B cell (primary cell): Measurements from ENCODE around the gene CCNO. TPM values are rescaled to one million over a fixed set of nuclear protein-coding genes. Genes with fewer than 3 reads are reported as not detected.

Source experiments
- ATAC-seq: fragments of 200-7000 bp; cut with Tn5 transposase; one replicate; pipeline ENCODE4 v1.10.0; 2021; ENCODE audit warnings: low read depth, mild to moderate bottlenecking, moderate number of reproducible peaks, moderate library complexity
- CTCF ChIA-PET: fragments of 350-600 bp; sonication (Branson Sonifier 250); formaldehyde crosslinking; loops from one replicate; lab custom pipeline; 2021; ENCODE audit warnings: antibody characterized with exemption, inconsistent platforms; lab: Charles Lee
- POLR2A ChIA-PET: fragments of 350-600 bp; sonication (Branson Sonifier 250); formaldehyde crosslinking; loops from one replicate; lab custom pipeline; 2021; ENCODE audit warnings: antibody characterized with exemption; lab: Charles Lee
- DNase-seq: peaks from one replicate; pipeline ENCODE4 v3.0.0; 2013
- H2AFZ ChIP-seq: 2 replicates; pipeline ENCODE4 v1.6.1; 2012; ENCODE audit warnings: mild to moderate bottlenecking, low read depth, low read length; ENCODE audit not compliant: insufficient read depth, poor library complexity, severe bottlenecking
- H3K27ac ChIP-seq, 2 donors: 1 replicate in 1 of 2; 2 replicates in 1 of 2; pipeline ENCODE4 v1.5.1; 2012 to 2013; ENCODE audit warnings: low read length in 2 of 2, mild to moderate bottlenecking in 2 of 2, moderate library complexity in 1 of 2
- H3K27me3 ChIP-seq, 4 experiments: fragments of 200-600 bp in 1 of 4; sonication (generic) in 1 of 4; replicated peaks in 1 of 4; 1 replicate in 2 of 4; 2 replicates in 2 of 4; pipeline versions ENCODE4 v1.6.1 to v1.7.0; 2013 to 2016; ENCODE audit warnings: low read length in 3 of 4, mild to moderate bottlenecking in 2 of 4, mixed read lengths in 1 of 4, moderate library complexity in 1 of 4; ENCODE audit not compliant: insufficient read depth in 4 of 4, control insufficient read depth in 3 of 4; ENCODE audit errors: control extremely low read depth in 1 of 4
- H3K36me3 ChIP-seq, 2 experiments: replicated peaks in 1 of 2; 1 replicate in 1 of 2; 2 replicates in 1 of 2; pipeline versions ENCODE4 v1.6.1 to v1.7.1; 2013; ENCODE audit warnings: low read length in 1 of 2; ENCODE audit not compliant: insufficient read depth in 2 of 2, control insufficient read depth in 1 of 2; ENCODE audit errors: control extremely low read depth in 1 of 2, extremely low read depth in 1 of 2
- H3K4me1 ChIP-seq, 2 donors: fragments of 200-600 bp in 1 of 2; sonication (generic) in 1 of 2; 1 replicate in 1 of 2; 2 replicates in 1 of 2; pipeline versions ENCODE4 v1.5.1 to v1.6.1; 2013 to 2017; ENCODE audit warnings: low read length in 2 of 2; ENCODE audit not compliant: control insufficient read depth in 2 of 2, insufficient read depth in 2 of 2
- H3K4me2 ChIP-seq: replicated peaks from 2 replicates; pipeline ENCODE3; 2012; ENCODE audit warnings: mild to moderate bottlenecking, low read depth, low read length; ENCODE audit not compliant: poor library complexity, severe bottlenecking
- H3K4me3 ChIP-seq, 5 experiments: fragments of 200-600 bp in 1 of 5; sonication (generic) in 1 of 5; 1 replicate in 3 of 5; 2 replicates in 2 of 5; pipeline versions ENCODE4 v1.5.1 to v1.7.0; 2011 to 2016; ENCODE audit warnings: low read length in 4 of 5, mild to moderate bottlenecking in 4 of 5, low read depth in 2 of 5, control low read depth in 1 of 5, moderate library complexity in 1 of 5; ENCODE audit not compliant: insufficient read depth in 1 of 5; ENCODE audit errors: control extremely low read depth in 1 of 5, extremely low read depth in 1 of 5
- H3K79me2 ChIP-seq: fragments of 200-600 bp; sonication (generic); one replicate; pipeline ENCODE4 v1.6.0; 2016; ENCODE audit warnings: low read length; ENCODE audit not compliant: control insufficient read depth, insufficient read depth
- H3K9ac ChIP-seq: fragments of 200-600 bp; sonication (generic); 2 replicates; pipeline ENCODE4 v1.6.1; 2017; ENCODE audit warnings: mild to moderate bottlenecking, low read length, moderate library complexity
- H3K9me3 ChIP-seq, 3 donors: one replicate each; pipeline versions ENCODE4 v1.6.1 to v1.7.1; 2013; ENCODE audit warnings: low read length in 2 of 3; ENCODE audit not compliant: control insufficient read depth in 2 of 3, insufficient read depth in 1 of 3; ENCODE audit errors: control extremely low read depth in 1 of 3
- H4K20me1 ChIP-seq: 2 replicates; pipeline ENCODE4 v1.6.0; 2012; ENCODE audit warnings: mild to moderate bottlenecking, low read length; ENCODE audit not compliant: insufficient read depth, control insufficient read depth, poor library complexity, severe bottlenecking
- H3K27ac Mint-ChIP-seq: one replicate; pipeline ENCODE4 v1.8.0; 2021; ENCODE audit warnings: mixed read lengths
- H3K27me3 Mint-ChIP-seq: one replicate; pipeline ENCODE4 v1.8.0; 2021; ENCODE audit warnings: mixed read lengths
- H3K4me1 Mint-ChIP-seq: one replicate; pipeline ENCODE4 v1.8.0; 2021; ENCODE audit warnings: mixed read lengths
- H3K4me3 Mint-ChIP-seq: one replicate; pipeline ENCODE4 v1.8.0; 2021; ENCODE audit warnings: mixed read lengths
- H3K9me3 Mint-ChIP-seq: one replicate; pipeline ENCODE4 v1.8.0; 2022; ENCODE audit warnings: mixed read lengths; ENCODE audit not compliant: insufficient read depth
- CTCF ChIP-seq: fragments of 200-600 bp; IDR thresholded peaks from one replicate; pipeline ENCODE4 v1.8.0; 2022; ENCODE audit warnings: antibody characterized with exemption, mild to moderate bottlenecking
- WGBS: methylation state at CpG from one replicate; pipeline ENCODE4 v1.1.5; 2013; ENCODE audit warnings: missing lambda C conversion rate; ENCODE audit not compliant: insufficient coverage; 5-methylcytosine and 5-hydroxymethylcytosine counted together
- intact Hi-C: fragments of 100-400 bp; cut with micrococcal nuclease; formaldehyde crosslinking; loops from one replicate; pipeline ENCODE4 v1.10.0; 2022
- polyA plus RNA-seq: library from polyadenylated mRNA; depleted of rRNA; stranded (reverse); fragments of >200 nt; gene quantifications from 2 replicates; pipeline ENCODE4 v1.2.3, GENCODE V29; 2012
- total RNA-seq, 2 donors: library from RNA; stranded (reverse); fragments of 120-200 nt in 1 of 2; gene quantifications; 1 replicate in 1 of 2; 2 replicates in 1 of 2; pipeline versions ENCODE4 v1.2.3 to v1.2.4, GENCODE V29; 2013 to 2022

Gene CCNO
- total and polyA plus RNA-seq, 2 donors (not counting 1 experiment from before 2014, with no cell fraction given): not detected

- Histone ChIP-seq H3K27ac (no peak within 1 kb of the TSS), H3K4me3 (peak within 1 kb of the TSS in 4 of 5 experiments; percentile 18 to 56 (median 44)), H3K79me2 (no peaks in the 10 kb centered on the region), H3K4me2 (peak within 1 kb of the TSS; percentile 94), H3K9me3 (peaks cover 0 to 25% (median 0%) of the 10 kb centered on the region in 3 donors), H3K4me1 (peaks cover 50 to 62% of the 10 kb centered on the region in 2 donors), H4K20me1 (no peaks in the 10 kb centered on the region), H3K36me3 (no peaks in the 10 kb centered on the region), H3K27me3 (peaks cover 4 to 95% (median 83%) of the 10 kb centered on the region in 4 experiments), H3K9ac (peak within 1 kb of the TSS; percentile 60), H2AFZ (peak within 1 kb of the TSS; percentile 65)
- DNase-seq: peak; percentile 74
- no peak for TF ChIP-seq CTCF
- peaks cover 85% of the 10 kb centered on the region for H3K27me3 Mint-ChIP-seq
- no peaks in the 10 kb centered on the region for H3K9me3 Mint-ChIP-seq
- peak; percentile 50 for ATAC-seq
- ChIA-PET CTCF (interaction anchor here (0.9 to 1.4 kb wide), 2 partner anchors 30 to 55 kb away, joined by 3 read pairs; no protein-coding TSS in a partner anchor), POLR2A (no interaction called here)
- 2% methylated on average over 72 of the region's 80 CpGs for WGBS
- peaks cover 46% of the 10 kb centered on the region for H3K4me1 Mint-ChIP-seq
- H3K27ac Mint-ChIP-seq: no peak within 1 kb of the TSS
- peak within 1 kb of the TSS; percentile 78 for H3K4me3 Mint-ChIP-seq
- intact Hi-C loops: no loop called here
Observed at GRCh38 chr5:55226934-55227663, 6.3 kb downstream of the CCNO start, which contains the start of gene MCIDAS. Gene MCIDAS (minus strand): TSS chr5:55227315. CDS start chr5:55227138, 177 bp downstream.
